Islet precursor cell (in vitro differentiated cells): Measurements from ENCODE around the gene LPAR2.
A peak's percentile ranks its signal among the peaks of the same experiment; 100 is the strongest.

ENCODE experiments used
- DNase-seq: peaks from one replicate; pipeline ENCODE4 v3.0.0-alpha.2; 2018

LPAR2 gene

DNA sequence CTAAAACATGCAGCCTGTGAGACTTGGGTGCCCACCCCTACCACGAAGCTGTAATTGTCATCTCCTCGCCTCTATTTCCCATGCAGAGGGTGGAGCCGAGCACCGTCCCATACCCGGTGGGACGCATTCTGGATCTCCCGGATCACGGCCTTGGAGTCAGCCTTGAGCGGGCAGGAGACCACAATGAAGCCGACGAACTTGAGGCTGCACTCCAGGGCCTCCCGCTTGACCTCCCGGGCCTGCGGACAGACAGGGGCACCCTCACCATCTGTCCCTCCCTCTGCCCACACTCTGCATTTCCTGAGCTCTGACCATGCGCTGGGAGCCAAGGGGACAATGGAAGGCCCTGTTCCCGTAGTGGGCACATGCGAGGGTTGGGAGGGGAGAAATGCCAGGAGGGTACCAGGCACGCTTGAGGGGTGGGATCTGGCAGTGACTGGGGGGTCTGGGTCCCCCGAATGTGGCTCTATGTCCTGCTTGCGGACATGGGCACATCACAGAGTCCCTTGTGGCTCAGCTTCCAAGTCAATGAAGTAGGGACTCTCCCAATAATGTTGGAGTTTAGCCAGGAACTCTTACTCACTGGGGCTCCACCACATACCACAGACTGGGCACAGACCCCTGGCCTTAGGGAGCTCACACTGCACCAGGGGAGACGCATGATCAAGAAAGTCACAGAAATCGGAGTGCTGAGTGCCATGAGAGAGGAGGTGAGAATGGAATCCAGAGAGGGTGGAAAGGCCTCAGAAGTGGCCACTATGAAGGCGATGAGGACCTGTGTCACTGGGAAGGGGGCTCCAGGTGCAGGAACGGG is 24.7 kb upstream of the LPAR2 start:
- peak; percentile 41 for DNase-seq

- DNase-seq: no peak
These were observed 23.1 kb upstream of the LPAR2 start for GRCh38 chr19:19651076-19651475.

- DNase-seq: no peak
These were observed 22.3 kb upstream of the LPAR2 start for GRCh38 chr19:19650331-19650730.

GRCh38 chr19:19649580-19649995 is 21.6 kb upstream of the LPAR2 start:
- no peak for DNase-seq

- DNase-seq: no peak
These were observed 21.1 kb upstream of the LPAR2 start for GRCh38 chr19:19649155-19649554.

- no peak for DNase-seq
These were observed 19.2 kb upstream of the LPAR2 start for GRCh38 chr19:19647037-19647835.

DNA sequence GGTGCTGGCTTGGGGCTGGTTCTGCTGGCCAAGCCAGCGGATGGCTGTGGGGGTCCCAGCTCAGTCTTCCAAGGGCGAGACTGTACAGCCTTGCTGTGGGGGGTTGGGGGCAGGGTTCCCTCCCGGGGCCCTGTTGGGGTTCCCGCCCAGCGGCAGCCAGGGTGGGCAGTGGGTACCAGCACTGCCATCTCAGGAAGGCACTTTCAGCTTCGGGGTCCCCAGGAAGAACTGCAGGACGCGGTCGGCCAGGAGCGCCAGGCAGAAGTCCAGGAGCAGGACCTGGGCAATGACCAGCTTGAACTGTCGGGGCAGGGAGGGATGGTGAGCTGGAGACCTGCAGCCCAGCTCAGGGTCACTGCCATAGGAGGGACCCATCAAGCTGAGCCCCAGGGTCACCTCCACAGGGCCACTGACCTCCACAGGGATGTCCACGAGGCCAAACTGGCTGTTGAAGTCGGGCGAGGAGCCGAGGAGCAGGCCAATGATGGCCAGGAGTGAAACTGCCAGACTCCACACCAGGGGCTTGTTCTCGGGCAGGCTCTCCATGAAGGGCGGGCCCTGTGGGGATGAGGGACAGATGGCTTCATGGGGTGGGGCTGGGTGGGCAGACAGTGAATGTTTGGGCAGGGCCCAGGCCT is 17.3 kb upstream of the LPAR2 start:
- no peak for DNase-seq

DNA sequence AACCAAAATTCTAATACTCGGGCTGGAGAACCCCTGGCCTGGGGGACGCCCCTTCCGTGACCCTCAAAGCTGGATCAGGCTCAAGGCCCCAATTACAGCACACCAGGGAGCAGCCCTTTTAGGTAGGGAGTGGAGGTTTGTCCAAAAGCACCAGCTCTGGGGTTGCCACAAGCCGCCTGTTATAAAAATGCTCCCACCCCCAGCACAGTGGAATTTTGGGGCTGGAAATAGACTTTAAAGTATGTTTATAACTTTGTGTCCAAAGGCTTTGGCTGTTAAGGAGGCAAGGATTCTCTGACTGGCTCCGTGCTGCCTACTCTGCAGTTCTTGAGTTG is 16.0 kb upstream of the LPAR2 start:
- no peak for DNase-seq

- DNase-seq: peak; percentile 86
These were observed 15.4 kb upstream of the LPAR2 start, which contains the start of gene GMIP for GRCh38 chr19:19643158-19644053. TSS of gene GMIP (minus strand) at chr19:19643657. CDS start at chr19:19643529, 128 bp downstream.

DNA sequence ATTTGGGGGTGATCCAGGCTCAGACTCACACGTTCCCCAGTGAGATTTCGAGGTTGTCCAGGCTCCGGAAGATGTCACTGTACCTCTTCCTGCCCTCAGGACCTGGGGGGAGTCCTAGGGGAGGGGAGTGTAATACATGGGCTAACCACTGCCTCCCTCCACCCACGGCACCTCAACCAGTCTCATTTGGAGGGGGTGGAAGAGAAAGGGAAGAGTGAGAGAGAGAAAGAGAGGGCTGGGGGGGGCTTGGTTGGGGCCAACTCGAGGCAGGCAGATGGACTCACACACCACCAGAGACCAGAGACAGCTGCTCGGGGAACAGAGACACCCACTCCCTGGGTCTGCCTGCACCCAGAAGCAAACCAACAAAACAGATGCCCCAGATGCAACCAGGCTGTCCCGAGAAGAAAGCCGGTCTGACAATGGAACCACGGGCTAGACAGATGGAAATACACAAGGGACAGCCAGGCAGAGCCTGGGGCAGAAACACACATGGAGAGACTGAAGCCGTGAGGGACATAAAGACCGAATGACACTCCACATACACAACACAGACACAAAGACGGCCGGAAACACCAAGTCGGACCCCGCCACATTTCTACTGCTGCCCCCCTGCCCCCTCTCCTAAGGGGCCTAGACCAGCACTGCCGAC is 14.6 kb upstream of the LPAR2 start:
- DNase-seq: no peak

GRCh38 chr19:19637523-19638251 is 9.7 kb upstream of the LPAR2 start:
- DNase-seq: no peak

DNA sequence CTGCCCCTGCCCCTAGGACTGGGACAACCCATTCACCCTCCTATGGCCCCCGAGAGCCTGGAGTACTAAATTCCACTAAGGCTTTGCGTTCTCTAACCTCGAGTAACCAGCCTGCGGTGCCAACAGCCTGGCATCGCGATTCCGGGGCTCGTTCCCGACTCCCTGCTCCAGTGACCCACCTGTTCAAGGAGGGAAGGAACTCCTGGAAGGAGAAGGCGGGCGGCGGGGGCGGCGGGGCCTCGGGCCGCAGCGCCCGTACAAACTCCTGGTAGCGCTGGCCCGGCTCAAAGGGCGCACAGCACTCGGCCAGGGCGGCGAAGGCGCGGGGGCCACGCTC is 9.1 kb upstream of the LPAR2 start:
- no peak for DNase-seq

DNA sequence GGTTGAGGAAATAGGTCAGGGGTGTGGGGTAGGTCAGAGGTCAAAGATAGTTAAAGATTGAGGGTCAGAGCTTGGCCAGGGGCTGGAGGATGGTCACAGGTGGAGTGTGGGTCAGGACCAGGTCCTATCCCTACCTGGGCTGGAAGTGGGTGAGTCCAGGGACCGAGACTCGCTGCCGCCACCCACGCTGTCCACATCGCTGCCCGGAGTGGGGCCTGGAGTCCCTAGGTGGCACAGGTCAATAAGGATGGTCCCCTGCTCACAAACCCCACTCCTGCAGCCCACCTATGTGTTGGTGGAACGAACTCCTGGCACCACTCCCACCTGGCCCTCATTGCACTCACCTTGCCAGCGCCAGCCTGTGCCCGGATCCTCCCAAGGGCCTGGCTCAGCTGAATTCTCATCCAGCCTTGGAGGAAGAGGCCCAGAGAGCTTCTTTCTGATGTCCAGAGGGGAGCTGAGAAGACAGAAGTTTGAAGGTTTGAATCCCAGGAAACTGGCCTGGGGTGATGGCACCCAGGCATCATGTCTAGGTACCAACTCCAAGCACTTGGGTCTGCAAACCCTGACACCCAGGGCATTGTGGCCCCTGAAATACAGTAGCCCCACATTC is 8.7 kb upstream of the LPAR2 start:
- DNase-seq: no peak

- no peak for DNase-seq
These were observed 7.3 kb upstream of the LPAR2 start for GRCh38 chr19:19635313-19635702.

DNA sequence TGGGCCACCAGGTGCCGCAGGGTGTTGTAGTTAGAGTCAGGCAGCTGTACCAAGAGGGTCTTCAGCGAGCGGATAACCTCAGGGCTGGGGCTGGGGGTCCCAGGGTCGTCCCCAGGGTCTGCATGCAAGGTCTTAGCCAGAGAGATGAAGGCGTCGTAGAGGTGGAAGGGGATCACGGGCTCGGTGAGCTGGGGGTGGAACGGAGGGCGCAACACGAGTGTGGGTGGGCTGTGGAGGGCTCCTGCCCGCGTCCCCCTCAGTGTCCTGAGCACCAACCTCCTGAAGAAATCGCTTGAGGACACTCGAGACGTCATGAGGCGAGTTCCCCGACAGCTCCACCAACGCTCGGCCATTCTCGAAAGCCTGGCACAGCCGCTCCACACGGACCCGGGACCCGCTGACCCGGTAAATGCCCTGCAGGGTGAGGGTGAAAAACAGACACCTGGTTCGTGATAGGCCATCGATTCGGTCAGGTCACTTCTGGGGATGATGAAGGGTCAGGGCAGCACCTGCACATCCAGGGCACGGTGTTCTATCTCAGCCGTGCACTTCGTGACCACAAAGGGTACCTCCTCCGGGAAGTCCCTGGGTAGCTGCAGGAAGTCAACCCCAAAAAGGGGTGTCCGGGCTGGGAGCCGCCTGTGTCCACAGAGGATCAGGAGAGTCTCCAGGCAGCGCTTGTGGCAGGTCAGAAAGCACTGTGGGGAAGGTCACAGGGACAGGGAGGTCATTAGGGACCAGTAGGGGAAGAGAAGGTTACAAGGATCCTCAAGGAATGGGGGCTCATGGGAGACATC is 6.7 kb upstream of the LPAR2 start:
- DNase-seq: no peak

- no peak for DNase-seq
These were observed 5.9 kb upstream of the LPAR2 start for GRCh38 chr19:19633711-19634515.

DNA sequence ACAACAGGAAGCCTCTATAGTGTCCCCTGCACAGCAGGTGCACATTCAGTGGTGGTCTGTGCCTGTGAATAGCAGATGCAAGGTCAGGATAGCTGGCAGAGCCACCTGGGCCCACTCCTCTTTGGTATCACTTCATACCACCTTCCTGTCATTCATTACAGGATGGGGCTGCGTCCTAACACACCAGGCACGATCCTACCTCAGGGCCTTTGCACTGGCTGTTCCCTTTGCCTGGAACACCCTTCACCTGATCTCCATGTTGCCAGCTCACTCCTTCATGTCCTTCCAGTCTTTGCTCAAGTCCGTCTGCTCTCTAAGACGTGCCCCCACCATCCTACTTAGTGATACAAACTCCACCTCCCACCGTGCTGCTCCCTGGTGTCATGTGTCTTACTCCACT is 4.6 kb upstream of the LPAR2 start:
- no peak for DNase-seq

GRCh38 chr19:19631346-19631745 is 3.3 kb upstream of the LPAR2 start:
- peak; percentile 43 for DNase-seq

DNA sequence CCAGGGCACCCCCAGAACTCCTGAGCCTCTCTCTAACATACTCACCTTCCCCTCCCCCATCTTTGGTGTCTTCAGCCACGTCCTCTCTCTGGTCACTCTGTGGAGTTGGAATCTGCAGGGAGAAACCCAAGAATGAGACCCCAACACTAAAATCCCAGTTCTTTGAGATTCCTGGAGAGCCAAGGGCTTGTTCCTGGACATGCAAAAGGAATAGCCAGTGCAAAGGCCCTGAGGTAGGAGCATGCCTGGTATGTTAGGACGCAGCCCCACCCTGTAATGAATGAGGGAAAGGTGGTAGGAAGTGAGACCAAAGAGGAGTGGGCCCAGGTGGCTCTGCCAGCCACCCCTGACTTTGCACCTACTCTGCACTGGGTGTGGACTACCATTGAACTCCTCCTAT is 2.4 kb upstream of the LPAR2 start:
- peak; percentile 43 for DNase-seq

- no peak for DNase-seq
These were observed 2.0 kb upstream of the LPAR2 start for GRCh38 chr19:19630062-19630414.
